ENCODE results near the gene SMAGP. TPM values are rescaled to one million over a fixed set of nuclear protein-coding genes. Genes with fewer than 3 reads are reported as not detected.

Gene SMAGP
- total RNA-seq, 3 donors from 2014 or later, result 35.0 to 88.6 (median 85.6) TPM

- Histone ChIP-seq H3K36me3 (ENCODE audit: low read depth) (peaks cover 7% of the 10 kb centered on the region), H3K4me3 (no peak overlapping the region), H3K9me3 (no peaks in the 10 kb centered on the region), H3K4me1 (ENCODE audit: low read depth) (peaks cover 22% of the 10 kb centered on the region)
- intact Hi-C loops (cut with DNase I, micrococcal nuclease), result no loop called here
- ATAC-seq (no peak), DNase-seq (no peak)
- TF ChIP-seq CTCF (IDR thresholded peaks at IDR 0.05), result no peak
Observed at GRCh38 chr12:51242876-51243275, 27.3 kb downstream of the SMAGP start.

DNA sequence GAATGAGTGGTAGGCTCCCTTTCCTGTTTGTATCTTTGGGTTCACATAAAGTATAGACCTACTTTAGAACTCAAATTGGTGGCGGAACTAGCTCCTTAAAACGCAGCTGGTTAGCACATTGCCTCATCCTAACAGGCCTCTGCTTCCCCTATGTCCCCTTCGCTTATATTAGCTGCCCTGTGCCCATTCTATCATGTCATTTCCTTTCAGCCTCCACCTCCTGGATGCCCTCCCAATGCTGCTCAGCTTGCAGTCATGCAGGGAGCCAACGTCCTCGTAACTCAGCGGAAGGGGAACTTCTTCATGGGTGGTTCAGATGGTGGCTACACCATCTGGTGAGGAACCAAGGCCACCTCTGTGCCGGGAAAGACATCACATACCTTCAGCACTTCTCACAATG is 28.1 kb downstream of the SMAGP start:
- Histone ChIP-seq H3K4me1 (ENCODE audit: low read depth) (peaks cover 19% of the 10 kb centered on the region), H3K9me3 (no peaks in the 10 kb centered on the region), H3K36me3 (ENCODE audit: low read depth) (peaks cover 7% of the 10 kb centered on the region), H3K4me3 (no peak overlapping the region)
- DNase-seq (no peak), ATAC-seq (no peak)
- intact Hi-C loops (cut with DNase I, micrococcal nuclease), result no loop called here
- no peak for TF ChIP-seq CTCF (IDR thresholded peaks at IDR 0.05)

- no peak for DNase-seq
- no peak overlapping the region for H3K4me3 ChIP-seq
- intact Hi-C loops (cut with DNase I, micrococcal nuclease), result no loop called here
- TF ChIP-seq CTCF (IDR thresholded peaks at IDR 0.05), result no peak
- peaks cover 7% of the 10 kb centered on the region for H3K36me3 ChIP-seq (ENCODE audit: low read depth)
- no peak for ATAC-seq
- peaks cover 15% of the 10 kb centered on the region for H3K4me1 ChIP-seq (ENCODE audit: low read depth)
- no peaks in the 10 kb centered on the region for H3K9me3 ChIP-seq
Observed at GRCh38 chr12:51240971-51241370, 29.2 kb downstream of the SMAGP start.

DNA sequence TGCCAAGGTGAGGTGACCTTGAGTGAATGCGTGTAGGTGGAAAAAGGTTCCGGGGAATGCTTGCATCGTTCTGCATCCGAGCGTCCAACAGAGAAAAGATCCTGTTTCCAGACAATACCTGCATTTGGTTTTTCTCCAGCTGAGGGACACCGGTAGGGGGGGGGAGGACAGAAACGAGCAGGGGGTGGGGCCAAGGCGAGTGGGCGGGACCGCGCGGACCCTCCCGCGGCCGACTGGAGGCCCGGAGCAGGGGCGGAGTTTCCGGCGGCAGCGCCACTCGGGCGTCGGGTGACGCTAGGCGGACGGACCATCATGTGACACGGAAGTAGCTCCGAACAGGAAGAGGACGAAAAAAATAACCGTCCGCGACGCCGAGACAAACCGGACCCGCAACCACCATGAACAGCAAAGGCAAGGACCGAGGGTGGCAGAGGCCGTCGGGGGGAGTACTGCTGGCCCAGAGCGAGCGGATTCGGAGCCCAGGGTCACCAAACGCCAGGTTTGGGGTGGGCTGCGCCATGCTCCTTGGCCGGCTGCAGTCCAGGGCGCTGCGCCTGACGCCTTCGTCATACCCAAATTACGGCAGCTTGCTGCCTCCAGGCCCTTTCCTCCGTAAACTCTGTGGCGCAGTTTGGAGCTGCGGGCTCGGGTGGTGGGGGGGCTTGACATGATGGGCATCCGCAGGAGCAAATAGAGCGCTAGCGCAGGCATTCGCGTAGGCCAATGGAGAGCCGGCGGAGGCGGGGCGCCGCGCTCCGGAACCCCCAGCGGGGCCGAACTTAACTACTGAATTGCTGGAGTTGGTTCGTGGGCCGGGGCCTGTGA is 31.5 kb downstream of the SMAGP start, which contains the start of gene DAZAP2:
Gene DAZAP2, plus strand, starts transcription at position 317 of the 825 bp plus-strand sequence. Its CDS starts 82 bp downstream, at position 399.
- DNase-seq (peak; percentile 98 to 99 (median 98)), ATAC-seq (peak; percentile 97)
- H3K36me3 ChIP-seq (ENCODE audit: low read depth), result peaks cover 7% of the 10 kb centered on the region
- peak within 1 kb of the TSS; percentile 100 for H3K4me3 ChIP-seq
- H3K4me1 ChIP-seq (ENCODE audit: low read depth), result peaks cover 15% of the 10 kb centered on the region
- no peak for TF ChIP-seq CTCF (IDR thresholded peaks at IDR 0.05)
- no peaks in the 10 kb centered on the region for H3K9me3 ChIP-seq
- intact Hi-C loops (cut with DNase I, micrococcal nuclease), result no loop called here

DNA sequence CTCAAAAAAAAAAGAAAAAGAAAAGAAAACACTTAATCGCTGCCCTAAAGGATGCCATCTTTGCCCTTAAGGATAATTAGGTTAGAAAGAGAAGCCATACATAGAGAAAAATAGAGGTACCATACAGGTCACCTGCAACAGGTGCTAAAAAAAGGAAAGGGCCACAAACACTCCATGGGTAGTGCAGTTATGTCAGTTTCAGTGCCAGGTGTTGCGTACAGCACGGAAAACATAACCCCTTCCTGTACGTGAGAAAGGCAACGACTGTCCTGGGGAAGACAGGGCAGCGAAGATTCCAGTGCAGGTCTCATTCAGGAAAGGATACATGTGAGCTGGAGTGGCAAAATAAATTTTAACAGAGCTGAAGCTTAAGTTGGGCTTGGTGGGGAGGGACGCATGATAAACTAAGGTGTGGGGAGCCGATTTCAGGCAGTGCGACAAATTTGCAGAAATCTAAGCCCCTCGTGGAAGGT is 32.1 kb downstream of the SMAGP start:
- intact Hi-C loops (cut with DNase I, micrococcal nuclease), result no loop called here
- H3K4me1 ChIP-seq (ENCODE audit: low read depth), result peaks cover 15% of the 10 kb centered on the region
- no peaks in the 10 kb centered on the region for H3K9me3 ChIP-seq
- DNase-seq (peak in 1 of 3 donors; percentile 56), ATAC-seq (peak; percentile 44)
- TF ChIP-seq CTCF (IDR thresholded peaks at IDR 0.05), result no peak
- peaks cover 7% of the 10 kb centered on the region for H3K36me3 ChIP-seq (ENCODE audit: low read depth)
- H3K4me3 ChIP-seq, result no peak overlapping the region
